Measurements from ENCODE around the gene NEDD4L. TPM values are rescaled to one million over a fixed set of nuclear protein-coding genes. Genes with fewer than 3 reads are reported as not detected.

NEDD4L gene
- total RNA-seq, 1 donor from 2014 or later = 15.6 TPM

- TF ChIP-seq CTCF (IDR thresholded peaks at IDR 0.05) = no peak
- Histone ChIP-seq H3K4me3 (no peak overlapping the region), H3K27me3 (no peaks in the 10 kb centered on the region), H3K27ac (no peak overlapping the region), H3K9me3 (no peaks in the 10 kb centered on the region), H3K36me3 (no peaks in the 10 kb centered on the region), H3K4me1 (peaks cover 0 to 2% of the 10 kb centered on the region in 2 donors)
- no peak for DNase-seq (ENCODE audit: low spot score in 2 of 2)
- intact Hi-C loops (cut with DNase I) = no loop called here
Measured at GRCh38 chr18:58298251-58299134, 254.5 kb downstream of the NEDD4L start.

- Histone ChIP-seq H3K4me1 (peaks cover 0 to 2% of the 10 kb centered on the region in 2 donors), H3K4me3 (no peak overlapping the region), H3K36me3 (no peaks in the 10 kb centered on the region), H3K27ac (no peak overlapping the region), H3K27me3 (no peaks in the 10 kb centered on the region), H3K9me3 (no peaks in the 10 kb centered on the region)
- DNase-seq (ENCODE audit: low spot score in 2 of 2) = no peak
- TF ChIP-seq CTCF (IDR thresholded peaks at IDR 0.05) = no peak
- intact Hi-C loops (cut with DNase I) = no loop called here
Measured at GRCh38 chr18:58299135-58299473, 255.1 kb downstream of the NEDD4L start.

- no peaks in the 10 kb centered on the region for H3K36me3 ChIP-seq
- DNase-seq (ENCODE audit: low spot score in 2 of 2) = no peak
- intact Hi-C loops (cut with DNase I) = no loop called here
Measured at GRCh38 chr18:58299936-58300335, 255.9 kb downstream of the NEDD4L start.

GRCh38 chr18:58300867-58301266 is 256.8 kb downstream of the NEDD4L start:
- intact Hi-C loops (cut with DNase I) = no loop called here
- Histone ChIP-seq H3K27ac (no peak overlapping the region), H3K36me3 (no peaks in the 10 kb centered on the region), H3K27me3 (no peaks in the 10 kb centered on the region), H3K4me1 (peaks cover 0 to 2% of the 10 kb centered on the region in 2 donors), H3K9me3 (peaks cover 0 to 6% of the 10 kb centered on the region in 2 donors), H3K4me3 (no peak overlapping the region)
- DNase-seq (ENCODE audit: low spot score in 2 of 2) = no peak
- TF ChIP-seq CTCF (IDR thresholded peaks at IDR 0.05) = no peak

More at GRCh38 chr18:58299936-58300335, 255.9 kb downstream of the NEDD4L start:
- Histone ChIP-seq H3K4me3 (no peak overlapping the region), H3K27ac (no peak overlapping the region), H3K27me3 (no peaks in the 10 kb centered on the region), H3K9me3 (no peaks in the 10 kb centered on the region), H3K4me1 (peaks cover 0 to 2% of the 10 kb centered on the region in 2 donors)
- no peak for TF ChIP-seq CTCF (IDR thresholded peaks at IDR 0.05)

GRCh38 chr18:58302811-58303210 is 258.8 kb downstream of the NEDD4L start:
- no peaks in the 10 kb centered on the region for H3K36me3 ChIP-seq
- DNase-seq (ENCODE audit: low spot score in 2 of 2) = no peak
- no peak for TF ChIP-seq CTCF (IDR thresholded peaks at IDR 0.05)
- H3K27me3 ChIP-seq = no peaks in the 10 kb centered on the region
- peaks cover 0 to 2% of the 10 kb centered on the region in 2 donors for H3K4me1 ChIP-seq
- no peak overlapping the region for H3K27ac ChIP-seq
- intact Hi-C loops (cut with DNase I) = no loop called here
- peaks cover 0 to 11% of the 10 kb centered on the region in 2 donors for H3K9me3 ChIP-seq
- no peak overlapping the region for H3K4me3 ChIP-seq

Data from ascending aorta (tissue), 2 donors.